ENCODE results near the gene CABLES2.

The CABLES2 gene

GRCh38 chr20:62344782-62345181 is 62.3 kb downstream of the CABLES2 start:
- no peak for DNase-seq

GRCh38 chr20:62344092-62344491 is 63.0 kb downstream of the CABLES2 start:
- no peak for DNase-seq

- peak; percentile 20 to 55 for DNase-seq
Measured at GRCh38 chr20:62342910-62343309, 64.2 kb downstream of the CABLES2 start.

- no peak for DNase-seq
Measured at GRCh38 chr20:62339647-62340062, 67.4 kb downstream of the CABLES2 start.

All from NCI-H2081 (cell line).